Umbilical cord (tissue), 2 donors: ENCODE data around the gene ELN. TPM values are rescaled to one million over a fixed set of nuclear protein-coding genes. Genes with fewer than 3 reads are reported as not detected.
A peak's percentile ranks its signal among the peaks of the same experiment; 100 is the strongest.

Experiments used
- DNase-seq: peaks from one replicate; pipeline ENCODE4 v3.0.0-alpha.2; 2015; ENCODE audit warnings: low spot score
- total RNA-seq: library from RNA; depleted of rRNA; stranded (reverse); fragments of >200 nt; gene quantifications from one replicate; pipeline ENCODE4 v1.2.3, GENCODE V29; 2014; ENCODE audit warnings: low replicate concordance; ENCODE audit not compliant: insufficient read depth

The ELN gene
- total RNA-seq, 1 donor from 2014 or later: 583 TPM

- DNase-seq: no peak
Measured at GRCh38 chr7:74092321-74092963, 64.5 kb downstream of the ELN start.

GRCh38 chr7:74092964-74093471, 65.0 kb downstream of the ELN start:
- no peak for DNase-seq

GRCh38 chr7:74093671-74094223, 65.8 kb downstream of the ELN start:
- no peak for DNase-seq

GRCh38 chr7:74094224-74095101, 66.5 kb downstream of the ELN start:
- DNase-seq: peak; percentile 85

- DNase-seq: no peak
Measured at GRCh38 chr7:74095135-74095534, 67.2 kb downstream of the ELN start.

GRCh38 chr7:74097937-74098614, 70.1 kb downstream of the ELN start:
- peak; percentile 92 for DNase-seq

- DNase-seq: no peak
Measured at GRCh38 chr7:74099031-74099430, 71.1 kb downstream of the ELN start.

GRCh38 chr7:74101061-74101681, 73.2 kb downstream of the ELN start:
- DNase-seq: peak; percentile 59

GRCh38 chr7:74103219-74103772, 75.3 kb downstream of the ELN start:
- no peak for DNase-seq

- no peak for DNase-seq
Measured at GRCh38 chr7:74104702-74105101, 76.7 kb downstream of the ELN start.

- DNase-seq: no peak
Measured at GRCh38 chr7:74105992-74106391, 78.0 kb downstream of the ELN start.

GRCh38 chr7:74106846-74107245, 78.9 kb downstream of the ELN start:
- no peak for DNase-seq

- DNase-seq: no peak
Measured at GRCh38 chr7:74115326-74115725, 87.4 kb downstream of the ELN start.

- DNase-seq: no peak
Measured at GRCh38 chr7:74116356-74116755, 88.4 kb downstream of the ELN start.

Other genes with a start within 250 kb of the ELN start
- gene CLDN4, start 197.2 kb upstream of the ELN start, total RNA-seq: 17.6 TPM
- gene METTL27, start 185.7 kb upstream of the ELN start, total RNA-seq: not detected
- not detected for gene TMEM270, start 167.0 kb upstream of the ELN start, total RNA-seq
- gene LIMK1, start 55.6 kb downstream of the ELN start, total RNA-seq: 11.3 TPM
- 171 TPM for gene EIF4H, start 146.2 kb downstream of the ELN start, total RNA-seq
- 5.3 TPM for gene LAT2, start 181.8 kb downstream of the ELN start, total RNA-seq
- gene RFC2, start 226.2 kb downstream of the ELN start, total RNA-seq: 29.1 TPM